H1 (cell line): Measurements from ENCODE around the gene PRKCZ. TPM values are rescaled to one million over a fixed set of nuclear protein-coding genes. Genes with fewer than 3 reads are reported as not detected.

ENCODE experiments used
- CTCF ChIA-PET: fragments of 300-600 bp; sonication (Branson Sonifier 250); formaldehyde crosslinking; loops from one replicate; lab custom pipeline; 2021; ENCODE audit not compliant: partially characterized antibody; lab: Charles Lee
- POLR2A ChIA-PET: fragments of 300-600 bp; sonication (Branson Sonifier 250); formaldehyde crosslinking; loops from one replicate; lab custom pipeline; 2021; ENCODE audit warnings: inconsistent platforms; ENCODE audit not compliant: partially characterized antibody; lab: Charles Lee
- DNase-seq, 2 experiments: peaks; one replicate each; pipeline versions ENCODE4 v3.0.0 to v3.0.0-alpha.2; 2010 to 2022; ENCODE audit warnings: low spot score in 2 of 2, low read depth in 1 of 2, mixed read lengths in 1 of 2
- FAIRE-seq: peaks from 2 replicates; lab custom pipeline; 2011; peaks lifted over from hg19 to GRCh38; lab: Jason Lieb, UNC
- H2AFZ ChIP-seq: 2 replicates; pipeline ENCODE4 v1.8.1; 2012; ENCODE audit warnings: low read length, inconsistent platforms
- H2AK5ac ChIP-seq: 2 replicates; pipeline ENCODE4 v1.6.1; 2013; ENCODE audit warnings: low read depth, low read length
- H2BK120ac ChIP-seq: replicated peaks from 2 replicates; pipeline ENCODE3; 2013; ENCODE audit warnings: low read depth, low read length, inconsistent platforms
- H2BK12ac ChIP-seq: 2 replicates; pipeline ENCODE4 v1.6.1; 2013; ENCODE audit warnings: low read depth, low read length
- H2BK15ac ChIP-seq: 2 replicates; pipeline ENCODE4 v1.6.1; 2013; ENCODE audit warnings: low read length
- H2BK20ac ChIP-seq: 2 replicates; pipeline ENCODE4 v1.6.1; 2013; ENCODE audit warnings: low read length
- H2BK5ac ChIP-seq: 2 replicates; pipeline ENCODE4 v1.6.1; 2013; ENCODE audit warnings: low read depth, low read length
- H3K14ac ChIP-seq: 2 replicates; pipeline ENCODE4 v1.6.1; 2013; ENCODE audit warnings: inconsistent platforms; ENCODE audit not compliant: insufficient read length
- H3K18ac ChIP-seq: 2 replicates; pipeline ENCODE4 v1.6.1; 2013; ENCODE audit warnings: low read length; ENCODE audit errors: extremely low read depth
- H3K23ac ChIP-seq: 2 replicates; pipeline ENCODE4 v1.6.1; 2013; ENCODE audit warnings: inconsistent platforms; ENCODE audit not compliant: insufficient read length
- H3K23me2 ChIP-seq: 2 replicates; pipeline ENCODE4 v1.6.1; 2013; ENCODE audit warnings: low read depth, low read length
- H3K27ac ChIP-seq: 2 replicates; pipeline ENCODE4 v1.6.1; 2011; ENCODE audit warnings: low read depth, low read length, inconsistent platforms
- H3K27me3 ChIP-seq, 4 experiments: replicated peaks in 1 of 4; 1 replicate in 1 of 4; 2 replicates in 3 of 4; pipeline versions ENCODE4 v1.6.1 to v1.8.1; 2011 to 2013; ENCODE audit warnings: low read length in 3 of 4, mild to moderate bottlenecking in 3 of 4, inconsistent platforms in 2 of 4, mixed read lengths in 2 of 4, moderate library complexity in 1 of 4; ENCODE audit not compliant: control insufficient read depth in 3 of 4, insufficient read depth in 3 of 4; ENCODE audit errors: extremely low read depth in 1 of 4
- H3K36me3 ChIP-seq, 4 experiments: 2 replicates each; pipeline versions ENCODE4 v1.6.1 to v1.8.1; 2011 to 2013; ENCODE audit warnings: mild to moderate bottlenecking in 4 of 4, low read length in 3 of 4, moderate library complexity in 2 of 4, control low read depth in 1 of 4, inconsistent platforms in 1 of 4; ENCODE audit not compliant: insufficient read depth in 4 of 4, control insufficient read depth in 2 of 4
- H3K4ac ChIP-seq: replicated peaks from 2 replicates; pipeline ENCODE3; 2013; ENCODE audit warnings: low read length, low read depth, mixed read lengths, inconsistent platforms; ENCODE audit not compliant: insufficient read length
- H3K4me1 ChIP-seq, 4 experiments: replicated peaks in 1 of 4; 1 replicate in 1 of 4; 2 replicates in 3 of 4; pipeline versions ENCODE4 v1.6.1 to v1.8.1; 2011 to 2013; ENCODE audit warnings: low read length in 3 of 4, inconsistent platforms in 2 of 4, mixed read lengths in 1 of 4; ENCODE audit not compliant: insufficient read depth in 4 of 4, control insufficient read depth in 3 of 4
- H3K4me2 ChIP-seq, 2 experiments: 2 replicates each; pipeline versions ENCODE4 v1.6.1 to v1.8.1; 2011 to 2013; ENCODE audit warnings: low read depth in 2 of 2, low read length in 2 of 2, control low read depth in 1 of 2, inconsistent platforms in 1 of 2, mild to moderate bottlenecking in 1 of 2; ENCODE audit not compliant: insufficient read depth in 1 of 2
- H3K4me3 ChIP-seq, 4 experiments: fragments of 200-600, 300-600 bp in 1 of 4; sonication (generic), shearing (Covaris generic), sonication (Bioruptor Twin) in 1 of 4; 2 replicates each; pipeline versions ENCODE4 v1.5.1 to v1.8.1; 2011 to 2016; ENCODE audit warnings: low read length in 4 of 4, low read depth in 3 of 4, control low read depth in 2 of 4, inconsistent platforms in 2 of 4, mild to moderate bottlenecking in 2 of 4, mixed read lengths in 1 of 4, moderate library complexity in 1 of 4; ENCODE audit not compliant: insufficient read depth in 2 of 4; ENCODE audit errors: extremely low read depth in 1 of 4
- H3K56ac ChIP-seq: replicated peaks from 2 replicates; pipeline ENCODE3; 2013; ENCODE audit warnings: low read depth, mild to moderate bottlenecking, mixed read lengths, low read length, inconsistent platforms; ENCODE audit not compliant: insufficient read length
- H3K79me1 ChIP-seq: 2 replicates; pipeline ENCODE4 v1.6.1; 2013; ENCODE audit warnings: low read depth, low read length, control low read depth
- H3K79me2 ChIP-seq, 2 experiments: 2 replicates each; pipeline versions ENCODE4 v1.6.1 to v1.8.1; 2012 to 2013; ENCODE audit warnings: low read length in 2 of 2, mild to moderate bottlenecking in 2 of 2, inconsistent platforms in 1 of 2; ENCODE audit not compliant: insufficient read depth in 2 of 2, control insufficient read depth in 1 of 2
- H3K9ac ChIP-seq, 4 experiments: replicated peaks in 1 of 4; 1 replicate in 1 of 4; 2 replicates in 3 of 4; pipeline versions ENCODE4 v1.6.1 to v1.8.1; 2011 to 2013; ENCODE audit warnings: low read depth in 3 of 4, low read length in 3 of 4, control low read depth in 2 of 4, mild to moderate bottlenecking in 2 of 4, moderate library complexity in 2 of 4, inconsistent platforms in 1 of 4; ENCODE audit errors: extremely low read depth in 1 of 4
- H3K9me3 ChIP-seq, 2 experiments: 2 replicates each; pipeline versions ENCODE4 v1.6.1 to v1.8.1; 2012 to 2013; ENCODE audit warnings: mild to moderate bottlenecking in 2 of 2, moderate library complexity in 2 of 2, control low read depth in 1 of 2, inconsistent platforms in 1 of 2, low read depth in 1 of 2, low read length in 1 of 2, mixed read lengths in 1 of 2; ENCODE audit not compliant: insufficient read depth in 2 of 2
- H4K20me1 ChIP-seq, 2 experiments: replicated peaks in 1 of 2; 2 replicates each; pipeline versions ENCODE3 to v1.8.1; 2011 to 2013; ENCODE audit warnings: inconsistent platforms in 2 of 2, low read length in 2 of 2, mild to moderate bottlenecking in 1 of 2; ENCODE audit not compliant: insufficient read depth in 2 of 2, control insufficient read depth in 1 of 2
- H4K5ac ChIP-seq: 2 replicates; pipeline ENCODE4 v1.6.1; 2013; ENCODE audit warnings: low read length, low read depth, mixed read lengths, inconsistent platforms; ENCODE audit not compliant: insufficient read length
- H4K8ac ChIP-seq: 2 replicates; pipeline ENCODE4 v1.8.0; 2013; ENCODE audit warnings: mild to moderate bottlenecking, moderate library complexity, low read length, inconsistent platforms; ENCODE audit not compliant: insufficient read depth; ENCODE audit errors: extremely low read depth
- H4K91ac ChIP-seq: replicated peaks from 2 replicates; pipeline ENCODE3; 2013; ENCODE audit warnings: low read length, mixed read lengths, inconsistent platforms; ENCODE audit not compliant: insufficient read length
- E2F6 ChIP-seq: IDR thresholded peaks from 2 replicates; pipeline ENCODE4 v1.6.1; 2012; ENCODE audit warnings: inconsistent platforms
- SRF ChIP-seq: IDR thresholded peaks from 2 replicates; pipeline ENCODE4 v1.6.1; 2011; ENCODE audit warnings: mild to moderate bottlenecking, low read depth, low read length, moderate library complexity
- WGBS, 2 experiments: shearing (Covaris generic) in 1 of 2; methylation state at CpG; one replicate each; pipeline versions ENCODE4 v1.1.6 to v1.1.7; 2013 to 2015; ENCODE audit warnings: low lambda C conversion rate in 2 of 2, mixed read lengths in 2 of 2, inconsistent platforms in 1 of 2, low coverage in 1 of 2, missing lambda C conversion rate in 1 of 2; ENCODE audit not compliant: insufficient replicate concordance in 2 of 2, insufficient coverage in 1 of 2, insufficient read length in 1 of 2; ENCODE audit errors: extremely low coverage in 1 of 2, missing lambda C conversion rate in 1 of 2; 5-methylcytosine and 5-hydroxymethylcytosine counted together
- polyA plus RNA-seq, 7 experiments: library from polyadenylated mRNA; depleted of rRNA in 3 of 7; stranded (reverse) in 5 of 7; unstranded in 2 of 7; fragments of >200 nt in 5 of 7; fragments of 200-250 nt in 2 of 7; gene quantifications; 1 replicate in 5 of 7; 2 replicates in 1 of 7; 4 replicates in 1 of 7; pipeline versions ENCODE4 v1.2.1 to v1.2.3, GENCODE V29; 2011 to 2013; ENCODE audit warnings: missing spikeins in 2 of 7, mixed read lengths in 2 of 7
- total RNA-seq: library from RNA; stranded (reverse); fragmentation: NEBNext Ultra II Directional; extraction: Animal tissue kit (Norgen Biotek cat#: 25700); gene quantifications from 2 replicates; pipeline ENCODE4 v1.2.1, GENCODE V29; 2021

PRKCZ gene
- total and polyA plus RNA-seq, 2 of the 8 experiments (the other 6 are each of a cell fraction or from before 2014, with no cell fraction given) = 37.4 to 45.1 TPM

- FAIRE-seq (no peak), DNase-seq (no peak)
- Histone ChIP-seq H3K18ac (no peak overlapping the region), H3K14ac (no peak overlapping the region), H3K9ac (no peak overlapping the region), H3K79me1 (no peaks in the 10 kb centered on the region), H3K23me2 (no peaks in the 10 kb centered on the region; the same call in 1 of the 2 replicates), H3K27me3 (no peaks in the 10 kb centered on the region), H3K79me2 (no peaks in the 10 kb centered on the region), H4K91ac (no peak overlapping the region), H4K20me1 (peaks cover 0 to 10% of the 10 kb centered on the region in 2 experiments), H3K4me2 (no peak overlapping the region), H3K4me1 (no peaks in the 10 kb centered on the region; a peak in 2 of 7 replicates), H3K36me3 (peaks cover 2 to 9% (median 7%) of the 10 kb centered on the region in 4 experiments; a peak in 6 of 8 replicates), H2AFZ (no peak overlapping the region), H3K27ac (no peak overlapping the region; the same call in 1 of the 2 replicates), H3K4me3 (no peak overlapping the region), H2BK5ac (no peak overlapping the region), H2BK15ac (no peak overlapping the region), H2BK20ac (no peak overlapping the region), H3K4ac (no peak overlapping the region), H3K56ac (no peak overlapping the region), H3K9me3 (no peaks in the 10 kb centered on the region), H4K8ac (no peak overlapping the region), H4K5ac (no peak overlapping the region), H2BK12ac (no peak overlapping the region), H2AK5ac (no peak overlapping the region), H3K23ac (no peak overlapping the region), H2BK120ac (no peak overlapping the region)
- ChIA-PET POLR2A (interaction anchor here (1.0 to 1.3 kb wide), 3 partner anchors 12 to 28 kb away, joined by 3 to 5 read pairs (median 3); no protein-coding TSS in a partner anchor), CTCF (interaction anchor here (0.6 to 6.0 kb wide), 14 partner anchors 12 to 203 kb away, joined by 3 to 47 read pairs (median 5); partner anchors contain the start of gene FAAP20)
- 94% methylated on average over 42 of the region's 42 CpGs; no CpG with 5 or more reads in 1 of the 2 experiments for WGBS, 2 experiments
- no peak for TF ChIP-seq E2F6
- TF ChIP-seq SRF = no peak
These were observed 125.7 kb downstream of the PRKCZ start for GRCh38 chr1:2175681-2176454.
